Ectodermal cell (in vitro differentiated cells): ENCODE data around the gene RELCH.

Source experiments
- H3K27ac ChIP-seq: 2 replicates; pipeline ENCODE4 v1.7.0; 2013; ENCODE audit warnings: mild to moderate bottlenecking, low read depth, low read length; ENCODE audit not compliant: insufficient read depth, poor library complexity, severe bottlenecking
- H3K27me3 ChIP-seq: 2 replicates; pipeline ENCODE4 v1.7.0; 2013; ENCODE audit warnings: mild to moderate bottlenecking, low read length; ENCODE audit not compliant: insufficient read depth, control insufficient read depth, poor library complexity, severe bottlenecking
- H3K36me3 ChIP-seq: one replicate; pipeline ENCODE4 v1.7.0; 2013; ENCODE audit warnings: low read length; ENCODE audit not compliant: control insufficient read depth, insufficient read depth
- H3K4me1 ChIP-seq: one replicate; pipeline ENCODE4 v1.7.0; 2013; ENCODE audit warnings: low read length; ENCODE audit not compliant: control insufficient read depth, insufficient read depth
- H3K4me3 ChIP-seq: 2 replicates; pipeline ENCODE4 v1.7.0; 2013; ENCODE audit warnings: low read depth, low read length, control low read depth; ENCODE audit not compliant: insufficient read depth
- H3K9me3 ChIP-seq: 2 replicates; pipeline ENCODE4 v1.7.0; 2013; ENCODE audit warnings: mild to moderate bottlenecking, low read length, moderate library complexity; ENCODE audit not compliant: control insufficient read depth
- WGBS, 2 experiments: methylation state at CpG; one replicate each; pipeline ENCODE4 v1.1.7; 2013; ENCODE audit warnings: missing lambda C conversion rate in 2 of 2; 5-methylcytosine and 5-hydroxymethylcytosine counted together

The RELCH gene

GRCh38 chr18:62336618-62337017, 149.6 kb downstream of the RELCH start:
- WGBS, 2 experiments = 85 to 88% methylated on average over 5 of the region's 5 CpGs
- H3K27me3 ChIP-seq = no peaks in the 10 kb centered on the region

GRCh38 chr18:62337336-62337735, 150.3 kb downstream of the RELCH start:
- peaks cover 11% of the 10 kb centered on the region for H3K4me1 ChIP-seq
- H3K4me3 ChIP-seq = no peak overlapping the region
- 95 to 96% methylated on average over 7 of the region's 7 CpGs for WGBS, 2 experiments
- H3K27ac ChIP-seq = no peak overlapping the region
- H3K27me3 ChIP-seq = no peaks in the 10 kb centered on the region
- no peaks in the 10 kb centered on the region for H3K36me3 ChIP-seq
- no peaks in the 10 kb centered on the region for H3K9me3 ChIP-seq

More at GRCh38 chr18:62336618-62337017, 149.6 kb downstream of the RELCH start:
- Histone ChIP-seq H3K27ac (no peak overlapping the region), H3K9me3 (no peaks in the 10 kb centered on the region), H3K4me3 (no peak overlapping the region), H3K4me1 (peaks cover 11% of the 10 kb centered on the region), H3K36me3 (no peaks in the 10 kb centered on the region)

GRCh38 chr18:62338446-62339105, 151.5 kb downstream of the RELCH start:
- Histone ChIP-seq H3K36me3 (no peaks in the 10 kb centered on the region), H3K27me3 (no peaks in the 10 kb centered on the region), H3K4me1 (peaks cover 11% of the 10 kb centered on the region), H3K9me3 (no peaks in the 10 kb centered on the region), H3K27ac (no peak overlapping the region), H3K4me3 (no peak overlapping the region)
- 41 to 42% methylated on average over 10 of the region's 10 CpGs for WGBS, 2 experiments

- H3K9me3 ChIP-seq = no peaks in the 10 kb centered on the region
- no peak overlapping the region for H3K4me3 ChIP-seq
- H3K4me1 ChIP-seq = peaks cover 11% of the 10 kb centered on the region
- no peaks in the 10 kb centered on the region for H3K36me3 ChIP-seq
- H3K27ac ChIP-seq = no peak overlapping the region
- H3K27me3 ChIP-seq = no peaks in the 10 kb centered on the region
- WGBS, 2 experiments = 54 to 60% methylated on average over 15 of the region's 15 CpGs
Observed at GRCh38 chr18:62339106-62339988, 152.3 kb downstream of the RELCH start.

- H3K36me3 ChIP-seq = no peaks in the 10 kb centered on the region
- 91 to 95% methylated on average over 9 of the region's 9 CpGs for WGBS, 2 experiments
- peaks cover 11% of the 10 kb centered on the region for H3K4me1 ChIP-seq
- H3K4me3 ChIP-seq = no peak overlapping the region
- no peak overlapping the region for H3K27ac ChIP-seq
- H3K9me3 ChIP-seq = no peaks in the 10 kb centered on the region
- H3K27me3 ChIP-seq = no peaks in the 10 kb centered on the region
Observed at GRCh38 chr18:62340996-62341395, 153.9 kb downstream of the RELCH start.

GRCh38 chr18:62341473-62341872, 154.4 kb downstream of the RELCH start:
- Histone ChIP-seq H3K4me3 (no peak overlapping the region), H3K4me1 (peaks cover 14% of the 10 kb centered on the region), H3K27ac (no peak overlapping the region), H3K36me3 (no peaks in the 10 kb centered on the region), H3K9me3 (no peaks in the 10 kb centered on the region), H3K27me3 (no peaks in the 10 kb centered on the region)
- WGBS, 2 experiments = 89 to 90% methylated on average over 3 of the region's 3 CpGs

- Histone ChIP-seq H3K4me1 (peaks cover 19% of the 10 kb centered on the region), H3K9me3 (no peaks in the 10 kb centered on the region), H3K27me3 (no peaks in the 10 kb centered on the region), H3K27ac (no peak overlapping the region), H3K4me3 (no peak overlapping the region), H3K36me3 (no peaks in the 10 kb centered on the region)
- 91 to 94% methylated on average over 4 of the region's 4 CpGs for whole genome bisulfite sequencing, 2 experiments
Observed at GRCh38 chr18:62342884-62343283, 155.8 kb downstream of the RELCH start.

GRCh38 chr18:62343316-62343715, 156.3 kb downstream of the RELCH start:
- Histone ChIP-seq H3K9me3 (no peaks in the 10 kb centered on the region), H3K4me1 (peaks cover 19% of the 10 kb centered on the region), H3K27me3 (no peaks in the 10 kb centered on the region), H3K36me3 (no peaks in the 10 kb centered on the region), H3K4me3 (no peak overlapping the region), H3K27ac (no peak overlapping the region)
- WGBS, 2 experiments = 94 to 96% methylated on average over 8 of the region's 8 CpGs

- no peaks in the 10 kb centered on the region for H3K27me3 ChIP-seq
- H3K9me3 ChIP-seq = no peaks in the 10 kb centered on the region
- H3K4me1 ChIP-seq = peaks cover 8% of the 10 kb centered on the region
- 91 to 92% methylated on average over 2 of the region's 2 CpGs for WGBS, 2 experiments
- no peaks in the 10 kb centered on the region for H3K36me3 ChIP-seq
- H3K27ac ChIP-seq = no peak overlapping the region
- H3K4me3 ChIP-seq = no peak overlapping the region
Observed at GRCh38 chr18:62345909-62346308, 158.9 kb downstream of the RELCH start.

GRCh38 chr18:62346333-62347088, 159.5 kb downstream of the RELCH start:
- Histone ChIP-seq H3K36me3 (no peaks in the 10 kb centered on the region), H3K9me3 (no peaks in the 10 kb centered on the region), H3K4me3 (no peak overlapping the region), H3K27ac (no peak overlapping the region), H3K27me3 (no peaks in the 10 kb centered on the region), H3K4me1 (peaks cover 8% of the 10 kb centered on the region)
- 34% methylated on average over 7 of the region's 7 CpGs for WGBS, 2 experiments
